ENCODE results near the gene GAB2. TPM values are rescaled to one million over a fixed set of nuclear protein-coding genes. Genes with fewer than 3 reads are reported as not detected.
A peak's percentile ranks its signal among the peaks of the same experiment; 100 is the strongest.

The GAB2 gene
- total RNA-seq, 5 donors from 2014 or later (not counting 1 experiment from before 2014, with no cell fraction given) = 5.4 to 17.2 (median 8.8) TPM

DNA sequence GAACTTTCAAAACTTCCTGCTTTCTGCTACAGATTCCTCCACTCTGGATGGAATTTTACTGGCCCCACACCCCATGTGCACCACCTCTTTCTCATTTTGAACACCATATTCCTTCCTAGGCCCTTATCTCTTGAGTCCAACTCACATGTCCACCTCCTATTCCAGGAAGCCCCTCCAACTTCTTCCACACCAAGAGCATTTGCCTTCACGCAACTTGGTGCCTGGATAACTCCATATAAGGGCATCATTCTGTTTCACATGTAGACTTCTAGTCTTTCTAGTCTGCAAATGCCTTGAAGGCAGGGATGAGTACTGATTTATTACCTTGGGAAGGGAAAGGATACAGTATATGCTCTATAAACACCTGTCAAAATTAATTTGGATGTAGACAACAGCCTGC, 17.5 kb downstream of the GAB2 start:
- no peak for ATAC-seq (replicated peaks in 1 of 4)

DNA sequence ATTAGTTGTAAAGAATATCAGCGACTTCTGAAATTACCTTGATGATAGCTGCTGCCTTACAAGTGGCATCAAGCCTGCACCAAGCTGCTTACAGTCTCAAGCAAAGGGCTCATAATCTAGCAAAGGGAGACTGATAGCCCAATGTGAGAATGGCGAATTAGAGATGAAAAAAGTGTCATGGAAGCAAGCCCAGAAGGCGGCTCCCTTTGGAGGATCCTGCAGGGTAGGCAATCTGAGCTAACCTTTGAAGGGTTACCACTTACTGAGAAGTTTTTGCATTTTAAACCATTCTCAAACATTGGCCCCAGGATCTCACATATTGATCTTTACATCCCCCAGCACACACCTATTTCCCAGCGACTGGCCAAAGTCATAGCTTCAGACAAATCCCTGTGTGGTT, 18.5 kb downstream of the GAB2 start:
- ChIA-PET POLR2A (interaction anchor here in 1 of 2 donors (0.6 kb wide), 1 partner anchor 135 kb away, joined by 3 read pairs; no protein-coding TSS in a partner anchor), CTCF (no interaction called here)
- Histone ChIP-seq H3K4me1 (ENCODE audit: control insufficient read depth in 1 of 2, extremely low read depth in 1 of 2, insufficient read depth in 2 of 2, low read length in 2 of 2) (peaks cover 0 to 2% of the 10 kb centered on the region in 2 experiments), H3K4me3 (ENCODE audit: control insufficient read depth in 1 of 2, extremely low read depth in 1 of 2, low read length in 1 of 2) (no peak overlapping the region), H3K9me3 (no peaks in the 10 kb centered on the region), H3K27me3 (replicated peaks in 1 of 2; ENCODE audit: control insufficient read depth in 2 of 2, extremely low read depth in 1 of 2, insufficient read depth in 2 of 2, low read length in 1 of 2) (no peaks in the 10 kb centered on the region), H3K27ac (ENCODE audit: low read length) (no peak overlapping the region), H3K36me3 (ENCODE audit: control insufficient read depth in 2 of 2, extremely low read depth in 1 of 2, insufficient read depth in 1 of 2, low read length in 1 of 2) (no peaks in the 10 kb centered on the region)
- peaks cover 0 to 6% (median 0%) of the 10 kb centered on the region in 3 donors for H3K4me1 Mint-ChIP-seq
- no peak overlapping the region for H3K4me3 Mint-ChIP-seq
- ATAC-seq (replicated peaks in 1 of 4) (no peak), DNase-seq (no peak)
- H3K9me3 Mint-ChIP-seq = no peaks in the 10 kb centered on the region
- no peaks in the 10 kb centered on the region for H3K36me3 Mint-ChIP-seq
- H3K27ac Mint-ChIP-seq = no peak overlapping the region
- 96% methylated on average over 4 of the region's 4 CpGs for WGBS (ENCODE audit: insufficient coverage)
- H3K27me3 Mint-ChIP-seq = peaks cover 0 to 3% of the 10 kb centered on the region in 2 donors

More for the DNA sequence above, 17.5 kb downstream of the GAB2 start:
- no peaks in the 10 kb centered on the region for H3K9me3 Mint-ChIP-seq
- H3K27me3 Mint-ChIP-seq = no peaks in the 10 kb centered on the region
- peaks cover 0 to 6% (median 0%) of the 10 kb centered on the region in 3 donors for H3K4me1 Mint-ChIP-seq
- Histone ChIP-seq H3K27me3 (replicated peaks in 1 of 2; ENCODE audit: control insufficient read depth in 2 of 2, extremely low read depth in 1 of 2, insufficient read depth in 2 of 2, low read length in 1 of 2) (no peaks in the 10 kb centered on the region), H3K4me1 (ENCODE audit: control insufficient read depth in 1 of 2, extremely low read depth in 1 of 2, insufficient read depth in 2 of 2, low read length in 2 of 2) (peaks cover 0 to 2% of the 10 kb centered on the region in 2 experiments), H3K36me3 (ENCODE audit: control insufficient read depth in 2 of 2, extremely low read depth in 1 of 2, insufficient read depth in 1 of 2, low read length in 1 of 2) (no peaks in the 10 kb centered on the region), H3K9me3 (no peaks in the 10 kb centered on the region), H3K4me3 (ENCODE audit: control insufficient read depth in 1 of 2, extremely low read depth in 1 of 2, low read length in 1 of 2) (no peak overlapping the region), H3K27ac (ENCODE audit: low read length) (no peak overlapping the region)
- DNase-seq = no peak
- POLR2A ChIA-PET = no interaction called here
- H3K27ac Mint-ChIP-seq = no peak overlapping the region
- H3K4me3 Mint-ChIP-seq = no peak overlapping the region
- no peaks in the 10 kb centered on the region for H3K36me3 Mint-ChIP-seq
- WGBS (ENCODE audit: insufficient coverage) = no CpG with 5 or more reads among the region's 1 CpG
- CTCF ChIA-PET = no interaction called here

DNA sequence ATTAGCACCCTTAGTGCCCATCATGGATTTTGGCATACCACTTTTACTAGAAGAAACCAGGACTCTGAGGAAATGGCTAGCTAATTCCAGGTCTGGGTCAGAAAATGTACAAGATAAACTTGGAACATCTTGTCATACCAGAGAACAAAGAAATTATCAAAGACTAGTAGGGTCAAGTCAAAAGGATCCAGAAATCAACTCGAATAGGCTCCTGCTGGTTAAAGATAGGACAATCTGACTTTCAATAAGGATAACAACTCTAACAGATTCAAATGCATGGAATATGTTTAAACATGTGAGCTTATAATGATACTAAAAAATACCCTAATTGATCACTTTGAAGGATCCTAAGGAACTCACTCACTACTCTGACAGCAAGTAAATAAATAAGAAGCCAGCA, 18.9 kb downstream of the GAB2 start:
- Mint-ChIP-seq H3K36me3 (no peaks in the 10 kb centered on the region), H3K27ac (no peak overlapping the region), H3K9me3 (no peaks in the 10 kb centered on the region), H3K4me3 (no peak overlapping the region), H3K4me1 (peaks cover 0 to 6% (median 0%) of the 10 kb centered on the region in 3 donors), H3K27me3 (peaks cover 0 to 3% of the 10 kb centered on the region in 2 donors)
- DNase-seq (no peak), ATAC-seq (replicated peaks in 1 of 4) (no peak)
- WGBS (ENCODE audit: insufficient coverage) = no CpG with 5 or more reads among the region's 1 CpG
- Histone ChIP-seq H3K4me1 (ENCODE audit: control insufficient read depth in 1 of 2, extremely low read depth in 1 of 2, insufficient read depth in 2 of 2, low read length in 2 of 2) (peaks cover 0 to 2% of the 10 kb centered on the region in 2 experiments), H3K27ac (ENCODE audit: low read length) (no peak overlapping the region), H3K4me3 (ENCODE audit: control insufficient read depth in 1 of 2, extremely low read depth in 1 of 2, low read length in 1 of 2) (no peak overlapping the region), H3K27me3 (replicated peaks in 1 of 2; ENCODE audit: control insufficient read depth in 2 of 2, extremely low read depth in 1 of 2, insufficient read depth in 2 of 2, low read length in 1 of 2) (no peaks in the 10 kb centered on the region), H3K36me3 (ENCODE audit: control insufficient read depth in 2 of 2, extremely low read depth in 1 of 2, insufficient read depth in 1 of 2, low read length in 1 of 2) (no peaks in the 10 kb centered on the region), H3K9me3 (no peaks in the 10 kb centered on the region)
- ChIA-PET POLR2A (interaction anchor here in 1 of 2 donors (0.6 kb wide), 1 partner anchor 41 kb away, joined by 5 read pairs; no protein-coding TSS in a partner anchor), CTCF (no interaction called here)

DNA sequence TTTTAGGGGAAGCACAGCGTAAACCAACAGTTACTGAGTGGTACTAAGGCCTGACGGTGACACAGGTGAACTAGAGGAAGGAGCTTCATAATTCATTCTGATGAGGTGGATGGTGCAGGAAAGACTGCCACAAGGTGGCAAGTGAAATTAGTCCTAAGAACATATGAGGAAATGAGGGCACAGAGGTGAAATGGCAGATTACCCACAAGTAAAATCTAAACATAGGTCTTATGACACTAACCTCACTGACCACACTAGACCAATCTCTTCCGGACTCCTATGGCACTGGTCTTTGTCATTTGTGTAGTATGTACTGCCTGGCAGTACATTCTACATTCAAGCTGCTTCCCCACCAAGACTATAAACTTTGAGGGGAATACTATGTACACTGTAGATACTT, 20.2 kb downstream of the GAB2 start:
- Histone ChIP-seq H3K4me3 (ENCODE audit: control insufficient read depth in 1 of 2, extremely low read depth in 1 of 2, low read length in 1 of 2) (no peak overlapping the region), H3K27ac (ENCODE audit: low read length) (no peak overlapping the region), H3K4me1 (ENCODE audit: control insufficient read depth in 1 of 2, extremely low read depth in 1 of 2, insufficient read depth in 2 of 2, low read length in 2 of 2) (peaks cover 2% of the 10 kb centered on the region in 2 experiments), H3K27me3 (replicated peaks in 1 of 2; ENCODE audit: control insufficient read depth in 2 of 2, extremely low read depth in 1 of 2, insufficient read depth in 2 of 2, low read length in 1 of 2) (no peaks in the 10 kb centered on the region), H3K36me3 (ENCODE audit: control insufficient read depth in 2 of 2, extremely low read depth in 1 of 2, insufficient read depth in 1 of 2, low read length in 1 of 2) (no peaks in the 10 kb centered on the region), H3K9me3 (no peaks in the 10 kb centered on the region)
- peaks cover 0 to 10% (median 0%) of the 10 kb centered on the region in 3 donors for H3K4me1 Mint-ChIP-seq
- no peak overlapping the region for H3K27ac Mint-ChIP-seq
- no peak overlapping the region for H3K4me3 Mint-ChIP-seq
- H3K9me3 Mint-ChIP-seq = no peaks in the 10 kb centered on the region
- ChIA-PET POLR2A (no interaction called here), CTCF (no interaction called here)
- peaks cover 0 to 3% of the 10 kb centered on the region in 2 donors for H3K27me3 Mint-ChIP-seq
- DNase-seq = peak in 1 of 35 experiments; percentile 21
- peak in 2 of 4 experiments; percentile 38 to 66 for ATAC-seq (replicated peaks in 1 of 4)
- 65% methylated on average over 2 of the region's 3 CpGs for WGBS (ENCODE audit: insufficient coverage)
- H3K36me3 Mint-ChIP-seq = no peaks in the 10 kb centered on the region

DNA sequence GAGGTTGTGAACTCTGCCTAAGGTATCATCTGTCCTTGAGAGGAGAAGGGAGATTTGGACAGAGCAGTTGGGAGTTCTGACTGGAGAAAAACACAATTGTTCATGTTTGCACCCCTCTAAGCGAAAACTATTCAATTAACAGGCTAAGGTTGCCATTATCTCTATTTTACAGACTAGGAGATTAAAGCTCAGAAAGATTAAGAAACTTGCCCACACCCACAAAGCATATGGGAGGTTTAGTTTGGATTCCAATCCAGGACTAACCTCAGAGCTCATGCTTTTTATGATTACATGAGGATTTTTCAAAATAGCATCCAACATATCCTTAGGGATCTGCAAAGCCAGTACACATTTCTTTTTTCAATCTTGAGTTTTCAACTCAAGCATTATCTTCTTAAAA, 22.0 kb downstream of the GAB2 start:
- no peak overlapping the region for H3K4me3 Mint-ChIP-seq
- Histone ChIP-seq H3K9me3 (no peaks in the 10 kb centered on the region), H3K27ac (ENCODE audit: low read length) (no peak overlapping the region), H3K4me1 (ENCODE audit: control insufficient read depth in 1 of 2, extremely low read depth in 1 of 2, insufficient read depth in 2 of 2, low read length in 2 of 2) (peaks cover 2% of the 10 kb centered on the region in 2 experiments), H3K27me3 (replicated peaks in 1 of 2; ENCODE audit: control insufficient read depth in 2 of 2, extremely low read depth in 1 of 2, insufficient read depth in 2 of 2, low read length in 1 of 2) (no peaks in the 10 kb centered on the region), H3K36me3 (ENCODE audit: control insufficient read depth in 2 of 2, extremely low read depth in 1 of 2, insufficient read depth in 1 of 2, low read length in 1 of 2) (no peaks in the 10 kb centered on the region), H3K4me3 (ENCODE audit: control insufficient read depth in 1 of 2, extremely low read depth in 1 of 2, low read length in 1 of 2) (no peak overlapping the region)
- H3K36me3 Mint-ChIP-seq = no peaks in the 10 kb centered on the region
- H3K4me1 Mint-ChIP-seq = peaks cover 0 to 10% (median 0%) of the 10 kb centered on the region in 3 donors
- WGBS (ENCODE audit: insufficient coverage) = no CpG with 5 or more reads among the region's 1 CpG
- no peak overlapping the region for H3K27ac Mint-ChIP-seq
- H3K27me3 Mint-ChIP-seq = peaks cover 0 to 3% of the 10 kb centered on the region in 2 donors
- no peak for DNase-seq
- CTCF ChIA-PET = no interaction called here
- no peak for ATAC-seq (replicated peaks in 1 of 4)
- POLR2A ChIA-PET = no interaction called here
- no peaks in the 10 kb centered on the region for H3K9me3 Mint-ChIP-seq

DNA sequence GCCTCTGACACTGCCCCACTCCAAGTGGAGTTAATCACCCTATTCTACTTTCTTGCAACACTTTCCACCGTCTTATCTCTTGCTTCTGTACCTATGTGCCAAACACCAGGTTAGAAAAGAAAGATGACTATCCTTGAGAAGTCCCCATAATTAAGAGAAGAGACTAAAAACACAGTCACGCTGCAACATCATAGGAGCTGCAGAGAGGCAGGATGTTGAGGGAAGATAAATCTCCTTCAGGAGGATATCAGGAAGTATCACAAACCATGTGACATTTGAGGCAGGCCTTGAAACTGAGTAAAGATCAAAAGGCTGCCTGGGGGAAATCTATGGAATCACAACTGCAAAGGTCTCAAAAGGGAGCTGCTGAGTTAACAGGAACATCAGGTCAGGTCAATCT, 24.8 kb downstream of the GAB2 start:
- peaks cover 2% of the 10 kb centered on the region in 2 experiments for H3K4me1 ChIP-seq (ENCODE audit: control insufficient read depth in 1 of 2, extremely low read depth in 1 of 2, insufficient read depth in 2 of 2, low read length in 2 of 2)
- peaks cover 0 to 3% of the 10 kb centered on the region in 2 donors for H3K27me3 Mint-ChIP-seq
- H3K27ac ChIP-seq (ENCODE audit: low read length) = no peak overlapping the region
- no CpG with 5 or more reads among the region's 2 CpGs for WGBS (ENCODE audit: insufficient coverage)
- H3K9me3 Mint-ChIP-seq = no peaks in the 10 kb centered on the region
- no peak for ATAC-seq (replicated peaks in 1 of 4)
- H3K27ac Mint-ChIP-seq = no peak overlapping the region
- peaks cover 0 to 9% (median 0%) of the 10 kb centered on the region in 3 donors for H3K4me1 Mint-ChIP-seq
- no peak for DNase-seq
- CTCF ChIA-PET = no interaction called here
- no peaks in the 10 kb centered on the region for H3K9me3 ChIP-seq
- H3K36me3 Mint-ChIP-seq = no peaks in the 10 kb centered on the region
- POLR2A ChIA-PET = no interaction called here
- no peaks in the 10 kb centered on the region for H3K36me3 ChIP-seq (ENCODE audit: control insufficient read depth in 2 of 2, extremely low read depth in 1 of 2, insufficient read depth in 1 of 2, low read length in 1 of 2)
- no peak overlapping the region for H3K4me3 Mint-ChIP-seq
- no peaks in the 10 kb centered on the region for H3K27me3 ChIP-seq (replicated peaks in 1 of 2; ENCODE audit: control insufficient read depth in 2 of 2, extremely low read depth in 1 of 2, insufficient read depth in 2 of 2, low read length in 1 of 2)
- H3K4me3 ChIP-seq (ENCODE audit: control insufficient read depth in 1 of 2, extremely low read depth in 1 of 2, low read length in 1 of 2) = no peak overlapping the region

Data from T-cell (primary cell).